Neural crest cell (in vitro differentiated cells): ENCODE data around the gene ZC4H2. TPM values are rescaled to one million over a fixed set of nuclear protein-coding genes. Genes with fewer than 3 reads are reported as not detected.
A peak's percentile ranks its signal among the peaks of the same experiment; 100 is the strongest.
"Not testable (repeated sequence)": the region's sequence is repeated elsewhere in the genome, so short reads cannot be mapped to it uniquely, and the experiment has no call there.

ENCODE experiments used
- DNase-seq: peaks from one replicate; pipeline ENCODE4 v3.0.0; 2021; ENCODE audit warnings: low read depth, mixed read lengths, low spot score
- H3K27ac Mint-ChIP-seq: one replicate; pipeline ENCODE4 v1.8.0; 2021; ENCODE audit warnings: mild to moderate bottlenecking, mixed read lengths; ENCODE audit not compliant: unreplicated experiment
- H3K27me3 Mint-ChIP-seq: 2 replicates; pipeline ENCODE4 v1.8.0; 2021; ENCODE audit warnings: low read depth, mild to moderate bottlenecking, mixed read lengths
- H3K36me3 Mint-ChIP-seq: 2 replicates; pipeline ENCODE4 v1.8.0; 2021; ENCODE audit warnings: low read depth, mild to moderate bottlenecking, mixed read lengths
- H3K4me1 Mint-ChIP-seq: 2 replicates; pipeline ENCODE4 v1.8.0; 2021; ENCODE audit warnings: mixed read lengths
- H3K4me3 Mint-ChIP-seq: one replicate; pipeline ENCODE4 v1.8.0; 2021; ENCODE audit warnings: mild to moderate bottlenecking, mixed read lengths
- H3K9me3 Mint-ChIP-seq: 2 replicates; pipeline ENCODE4 v1.8.0; 2021; ENCODE audit warnings: mixed read lengths
- long read RNA-seq: library from polyadenylated mRNA; unstranded; transcript quantifications from one replicate; pipeline ENCODE4 v2.0.0, GENCODE V29; 2020
- total RNA-seq: library from RNA; stranded (reverse); gene quantifications from 2 replicates; pipeline ENCODE4 v1.2.1, GENCODE V29; 2021
- TF ChIP-seq, protein P1 (sequence below): fragments of 200-600 bp; sonication (generic); conservative IDR thresholded peaks from 2 replicates; pipeline ENCODE4 v1.5.0; 2021; ENCODE audit warnings: antibody characterized with exemption, mild to moderate bottlenecking

The ZC4H2 gene, protein sequence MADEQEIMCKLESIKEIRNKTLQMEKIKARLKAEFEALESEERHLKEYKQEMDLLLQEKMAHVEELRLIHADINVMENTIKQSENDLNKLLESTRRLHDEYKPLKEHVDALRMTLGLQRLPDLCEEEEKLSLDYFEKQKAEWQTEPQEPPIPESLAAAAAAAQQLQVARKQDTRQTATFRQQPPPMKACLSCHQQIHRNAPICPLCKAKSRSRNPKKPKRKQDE
- 41.7 and 42.3 TPM in 2 replicates for total RNA-seq
- long read RNA-seq, transcript ZC4H2-207 (5 exons, 606 nt): minor isoform, 11 of 99 reads
- long read RNA-seq, transcript ZC4H2-201 (5 exons, 2,363 nt): minor isoform, 6 of 99 reads
- long read RNA-seq, transcript ZC4H2-202 (5 exons, 2,184 nt): major isoform, 61 of 99 reads
- long read RNA-seq, partial matches to known transcripts: 15 of 99 reads
- long read RNA-seq, other reads (novel, unspliced or antisense): 4 of 99 reads

DNA sequence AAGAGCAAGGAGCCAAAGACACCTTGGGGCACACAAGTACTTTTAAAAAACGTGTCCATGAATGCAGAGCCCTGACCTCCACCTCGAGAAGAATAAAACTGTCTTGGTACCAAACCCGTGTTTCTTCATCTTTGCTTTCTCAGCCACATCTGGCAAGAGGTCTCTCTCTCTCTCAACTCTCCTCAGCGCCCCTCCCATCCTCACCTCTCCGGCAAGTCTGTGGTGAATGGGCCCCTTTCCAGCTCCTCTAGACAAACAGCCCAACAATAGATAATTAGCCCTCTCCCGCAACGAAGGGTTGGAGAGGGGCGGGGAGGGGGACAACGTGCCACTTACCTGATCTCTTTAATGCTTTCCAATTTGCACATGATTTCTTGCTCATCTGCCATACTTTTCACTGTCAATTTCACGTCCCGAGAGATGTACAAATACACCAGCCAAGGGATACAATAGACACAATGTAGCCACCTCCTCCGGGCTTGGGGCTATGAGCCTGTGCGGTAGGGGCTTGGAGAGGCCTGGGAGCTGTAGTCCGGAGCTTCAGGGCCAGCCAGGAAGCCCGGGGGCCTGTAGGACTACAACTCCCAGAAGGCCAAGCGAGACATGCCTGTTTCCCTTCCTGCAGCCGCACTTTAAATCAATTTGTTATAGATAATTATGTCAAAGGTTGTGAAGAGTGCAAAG is at the start of gene ZC4H2:
ZC4H2 (minus strand) TSS at position 462 of the 684 bp plus-strand sequence; CDS start at position 389, 73 bp downstream.
- H3K27ac Mint-ChIP-seq: peak within 1 kb of the TSS; percentile 93
- peaks cover 15% of the 10 kb centered on the region for H3K9me3 Mint-ChIP-seq
- TF ChIP-seq, protein P1, sequence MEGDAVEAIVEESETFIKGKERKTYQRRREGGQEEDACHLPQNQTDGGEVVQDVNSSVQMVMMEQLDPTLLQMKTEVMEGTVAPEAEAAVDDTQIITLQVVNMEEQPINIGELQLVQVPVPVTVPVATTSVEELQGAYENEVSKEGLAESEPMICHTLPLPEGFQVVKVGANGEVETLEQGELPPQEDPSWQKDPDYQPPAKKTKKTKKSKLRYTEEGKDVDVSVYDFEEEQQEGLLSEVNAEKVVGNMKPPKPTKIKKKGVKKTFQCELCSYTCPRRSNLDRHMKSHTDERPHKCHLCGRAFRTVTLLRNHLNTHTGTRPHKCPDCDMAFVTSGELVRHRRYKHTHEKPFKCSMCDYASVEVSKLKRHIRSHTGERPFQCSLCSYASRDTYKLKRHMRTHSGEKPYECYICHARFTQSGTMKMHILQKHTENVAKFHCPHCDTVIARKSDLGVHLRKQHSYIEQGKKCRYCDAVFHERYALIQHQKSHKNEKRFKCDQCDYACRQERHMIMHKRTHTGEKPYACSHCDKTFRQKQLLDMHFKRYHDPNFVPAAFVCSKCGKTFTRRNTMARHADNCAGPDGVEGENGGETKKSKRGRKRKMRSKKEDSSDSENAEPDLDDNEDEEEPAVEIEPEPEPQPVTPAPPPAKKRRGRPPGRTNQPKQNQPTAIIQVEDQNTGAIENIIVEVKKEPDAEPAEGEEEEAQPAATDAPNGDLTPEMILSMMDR: no peak
- H3K36me3 Mint-ChIP-seq: peaks cover 30% of the 10 kb centered on the region
- H3K4me1 Mint-ChIP-seq: peaks cover 11% of the 10 kb centered on the region
- H3K4me3 Mint-ChIP-seq: peak within 1 kb of the TSS; percentile 94
- no peaks in the 10 kb centered on the region for H3K27me3 Mint-ChIP-seq
- peak; percentile 51 for DNase-seq

DNA sequence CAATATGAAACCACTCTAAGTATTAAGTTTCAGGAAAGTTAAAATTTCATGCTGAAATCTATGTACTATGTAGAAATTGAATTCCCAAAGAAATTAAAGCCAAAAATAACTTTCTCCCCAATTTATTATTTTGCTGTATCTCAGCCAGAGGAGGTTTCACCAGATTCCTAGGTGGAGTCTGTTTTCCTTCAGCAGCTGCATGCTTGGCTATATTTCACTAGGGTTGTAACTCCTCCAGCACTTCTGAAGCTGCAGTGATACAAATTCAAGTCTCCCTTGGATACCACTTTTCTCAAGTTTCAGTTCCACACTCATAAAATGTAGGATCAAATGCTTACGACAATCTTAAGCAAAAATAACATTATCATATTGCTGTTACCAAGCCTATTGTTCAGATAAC is 41.2 kb upstream of the ZC4H2 start:
- Mint-ChIP-seq H3K27me3 (no peaks in the 10 kb centered on the region), H3K4me3 (no peak overlapping the region), H3K4me1 (no peaks in the 10 kb centered on the region), H3K36me3 (peaks cover 7% of the 10 kb centered on the region), H3K27ac (no peak overlapping the region), H3K9me3 (peaks cover 23% of the 10 kb centered on the region)
- DNase-seq: no peak
- TF ChIP-seq, protein P1: no peak

DNA sequence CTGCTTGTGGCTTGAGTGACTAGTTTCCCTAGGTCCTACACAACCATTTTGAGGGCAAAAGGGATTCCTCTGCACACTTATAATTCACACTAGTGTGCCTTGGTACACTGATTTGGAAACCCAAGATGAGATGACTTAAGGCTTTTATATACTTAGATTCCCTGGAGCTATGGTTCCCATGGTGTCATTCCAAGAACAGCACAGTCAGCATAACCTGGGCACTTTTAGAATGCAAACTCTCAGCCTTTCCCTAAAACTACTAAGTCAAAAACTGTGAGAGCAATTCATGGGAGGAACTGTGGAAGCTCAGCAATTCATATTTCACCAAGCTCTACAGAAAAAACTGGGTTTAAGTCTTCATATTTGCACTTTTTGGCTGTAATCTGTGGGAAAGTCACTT is 38.0 kb upstream of the ZC4H2 start:
- H3K27me3 Mint-ChIP-seq: no peaks in the 10 kb centered on the region
- H3K4me3 Mint-ChIP-seq: no peak overlapping the region
- no peaks in the 10 kb centered on the region for H3K36me3 Mint-ChIP-seq
- no peak overlapping the region for H3K27ac Mint-ChIP-seq
- TF ChIP-seq, protein P1: no peak
- DNase-seq: no peak
- H3K4me1 Mint-ChIP-seq: no peaks in the 10 kb centered on the region
- H3K9me3 Mint-ChIP-seq: peaks cover 10% of the 10 kb centered on the region

DNA sequence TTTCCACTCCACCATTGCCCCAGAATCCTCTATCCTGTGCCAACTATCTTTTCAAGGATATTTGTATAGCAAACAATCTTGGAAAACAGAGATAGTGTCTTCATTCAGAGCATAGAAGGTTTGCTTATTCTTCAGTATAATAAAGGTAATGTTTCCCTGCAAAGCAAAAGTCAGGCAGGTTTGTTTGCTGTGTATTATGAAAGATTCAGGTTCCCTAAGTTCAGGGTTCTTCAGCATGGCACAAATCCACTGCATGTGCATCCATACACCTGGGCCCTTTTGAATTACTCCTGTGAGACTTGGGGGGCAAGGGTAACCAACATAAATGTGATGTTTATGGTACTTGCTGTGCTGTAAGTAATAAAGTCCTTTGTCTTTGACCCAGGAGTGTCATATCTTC is 33.2 kb upstream of the ZC4H2 start:
- TF ChIP-seq, protein P1: no peak
- H3K27me3 Mint-ChIP-seq: no peaks in the 10 kb centered on the region
- DNase-seq: no peak
- peaks cover 6% of the 10 kb centered on the region for H3K36me3 Mint-ChIP-seq
- no peak overlapping the region for H3K27ac Mint-ChIP-seq
- H3K4me3 Mint-ChIP-seq: no peak overlapping the region
- H3K4me1 Mint-ChIP-seq: no peaks in the 10 kb centered on the region
- H3K9me3 Mint-ChIP-seq: peaks cover 18% of the 10 kb centered on the region

DNA sequence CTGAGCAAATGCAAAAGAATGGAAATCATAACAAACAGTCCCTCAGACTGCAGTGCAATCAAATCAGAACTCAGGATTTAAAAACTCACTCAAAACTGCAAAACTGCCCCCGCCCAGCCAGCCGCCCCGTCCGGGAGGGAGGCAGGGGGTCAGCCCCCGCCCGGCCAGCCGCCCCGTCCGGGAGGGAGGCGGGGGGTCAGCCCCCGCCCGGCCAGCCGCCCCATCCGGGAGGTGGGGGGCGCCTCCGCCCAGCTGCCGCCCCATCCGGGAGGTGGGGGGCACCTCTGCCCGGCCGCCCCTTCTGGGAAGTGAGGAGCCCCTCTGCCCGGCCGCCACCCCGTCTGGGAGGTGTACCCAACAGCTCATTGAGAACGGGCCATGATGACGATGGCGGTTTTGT is 26.0 kb upstream of the ZC4H2 start:
- Mint-ChIP-seq H3K9me3 (peaks cover 17% of the 10 kb centered on the region), H3K36me3 (peaks cover 22% of the 10 kb centered on the region)
- H3K4me3 Mint-ChIP-seq, H3K4me1 Mint-ChIP-seq, H3K27me3 Mint-ChIP-seq, DNase-seq, H3K27ac Mint-ChIP-seq: not testable (repeated sequence)

DNA sequence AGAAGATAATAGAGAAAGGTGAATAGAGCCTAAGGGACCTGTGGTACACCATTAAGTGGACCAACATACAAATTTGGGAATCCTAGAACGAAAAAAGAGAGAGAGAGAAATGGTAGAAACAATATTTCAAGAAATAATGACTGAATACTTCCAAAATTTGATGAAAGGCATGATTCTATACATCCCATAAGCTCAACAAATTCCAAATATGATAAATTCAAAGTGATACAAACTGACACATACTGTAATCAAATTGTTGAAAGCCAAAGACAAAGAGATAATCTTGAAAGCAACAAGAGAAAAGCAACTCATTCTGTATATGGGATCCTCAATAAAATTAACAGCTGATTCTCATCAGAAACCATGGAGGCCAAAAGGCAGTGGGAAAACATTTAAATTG is 20.6 kb upstream of the ZC4H2 start:
- Mint-ChIP-seq H3K36me3 (peaks cover 11% of the 10 kb centered on the region), H3K27ac (no peak overlapping the region), H3K4me3 (no peak overlapping the region), H3K9me3 (peaks cover 5% of the 10 kb centered on the region), H3K4me1 (no peaks in the 10 kb centered on the region), H3K27me3 (no peaks in the 10 kb centered on the region)
- TF ChIP-seq, protein P1: no peak
- DNase-seq: no peak
